ENCODE measurements around the gene SLC26A11.
"Not testable (repeated sequence)": the region's sequence is repeated elsewhere in the genome, so short reads cannot be mapped to it uniquely, and the experiment has no call there.

Gene SLC26A11

DNA sequence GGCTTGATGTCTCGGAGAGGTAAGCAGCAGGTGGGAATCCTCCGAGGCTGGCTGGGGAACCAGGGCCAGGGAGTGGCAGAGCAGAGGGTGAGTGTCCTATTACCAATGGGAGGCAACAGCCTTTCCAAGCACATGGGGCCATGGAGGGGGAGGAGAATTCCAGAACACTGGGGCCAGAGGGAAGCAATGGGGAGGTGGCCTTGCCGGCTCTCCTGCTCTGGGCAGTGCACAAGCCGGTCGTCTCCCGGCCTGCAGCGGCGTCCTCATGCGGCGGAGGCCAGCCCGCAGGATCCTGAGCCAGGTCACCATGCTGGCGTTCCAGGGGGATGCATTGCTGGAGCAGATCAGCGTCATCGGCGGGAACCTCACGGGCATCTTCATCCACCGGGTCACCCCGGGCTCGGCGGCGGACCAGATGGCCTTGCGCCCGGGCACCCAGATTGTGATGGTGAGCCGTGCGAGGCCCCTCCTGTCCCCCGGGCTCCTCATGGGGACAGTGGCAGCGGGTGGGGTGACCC lies 22.0 kb upstream of the SLC26A11 start:
- no peak for FAIRE-seq

- not testable (repeated sequence) for FAIRE-seq
Measured at GRCh38 chr17:80199295-80199694, 20.9 kb upstream of the SLC26A11 start.

DNA sequence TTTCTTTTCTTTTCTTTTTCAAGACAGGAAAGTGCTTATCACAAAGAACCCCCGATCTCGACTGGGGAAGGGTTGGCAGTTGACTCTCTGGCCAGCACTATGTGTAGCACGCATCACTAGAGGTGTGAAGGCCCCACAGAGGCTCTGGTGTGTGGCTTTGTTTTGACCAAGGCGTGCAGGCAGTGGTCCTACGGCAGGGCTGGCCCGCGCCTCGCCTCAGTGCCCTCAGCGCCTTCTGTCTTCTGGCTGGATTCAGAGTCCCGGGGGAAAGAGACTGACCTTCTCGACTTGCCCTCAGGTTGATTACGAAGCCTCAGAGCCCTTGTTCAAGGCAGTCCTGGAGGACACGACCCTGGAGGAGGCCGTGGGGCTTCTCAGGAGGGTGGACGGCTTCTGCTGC lies 18.8 kb upstream of the SLC26A11 start:
- no peak for FAIRE-seq

DNA sequence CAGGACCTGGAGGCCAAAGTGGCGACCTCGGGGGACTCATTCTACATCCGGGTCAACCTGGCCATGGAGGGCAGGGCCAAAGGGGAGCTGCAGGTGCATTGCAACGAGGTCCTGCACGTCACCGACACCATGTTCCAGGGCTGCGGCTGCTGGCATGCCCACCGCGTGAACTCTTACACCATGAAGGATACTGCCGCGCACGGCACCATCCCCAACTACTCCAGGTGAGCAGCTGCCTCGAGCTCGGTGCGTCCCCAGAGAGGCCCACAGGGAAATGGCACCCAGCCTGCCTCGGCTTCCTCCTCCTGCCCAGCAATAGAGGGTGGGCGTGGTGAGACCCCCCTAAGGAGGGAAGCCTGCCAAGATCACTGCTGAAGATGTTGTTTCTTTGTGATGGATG lies 18.0 kb upstream of the SLC26A11 start:
- no peak for FAIRE-seq

DNA sequence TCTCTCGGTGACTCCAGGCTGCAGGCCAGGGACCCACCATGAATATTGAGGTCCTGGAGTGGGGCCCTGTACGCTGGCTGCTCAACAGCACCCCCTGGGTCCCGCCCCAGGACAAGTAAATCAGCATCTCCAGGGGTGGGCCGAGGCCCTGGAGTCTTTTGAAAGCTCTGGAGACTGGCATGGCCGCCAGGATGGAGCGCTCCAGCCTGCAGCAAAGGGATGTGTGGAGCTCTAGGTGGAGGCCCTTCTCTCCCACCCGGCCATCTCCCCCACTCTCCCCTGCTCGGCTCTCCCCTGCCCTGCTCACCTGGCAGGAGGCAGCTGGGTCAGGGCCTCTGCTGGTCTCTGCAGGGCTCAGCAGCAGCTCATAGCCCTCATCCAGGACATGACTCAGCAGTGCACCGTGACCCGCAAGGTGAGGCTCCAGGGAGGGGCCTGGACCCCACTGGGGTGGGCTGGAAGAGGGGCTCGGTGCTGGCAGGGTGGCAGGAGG lies 16.7 kb upstream of the SLC26A11 start:
- FAIRE-seq = no peak

DNA sequence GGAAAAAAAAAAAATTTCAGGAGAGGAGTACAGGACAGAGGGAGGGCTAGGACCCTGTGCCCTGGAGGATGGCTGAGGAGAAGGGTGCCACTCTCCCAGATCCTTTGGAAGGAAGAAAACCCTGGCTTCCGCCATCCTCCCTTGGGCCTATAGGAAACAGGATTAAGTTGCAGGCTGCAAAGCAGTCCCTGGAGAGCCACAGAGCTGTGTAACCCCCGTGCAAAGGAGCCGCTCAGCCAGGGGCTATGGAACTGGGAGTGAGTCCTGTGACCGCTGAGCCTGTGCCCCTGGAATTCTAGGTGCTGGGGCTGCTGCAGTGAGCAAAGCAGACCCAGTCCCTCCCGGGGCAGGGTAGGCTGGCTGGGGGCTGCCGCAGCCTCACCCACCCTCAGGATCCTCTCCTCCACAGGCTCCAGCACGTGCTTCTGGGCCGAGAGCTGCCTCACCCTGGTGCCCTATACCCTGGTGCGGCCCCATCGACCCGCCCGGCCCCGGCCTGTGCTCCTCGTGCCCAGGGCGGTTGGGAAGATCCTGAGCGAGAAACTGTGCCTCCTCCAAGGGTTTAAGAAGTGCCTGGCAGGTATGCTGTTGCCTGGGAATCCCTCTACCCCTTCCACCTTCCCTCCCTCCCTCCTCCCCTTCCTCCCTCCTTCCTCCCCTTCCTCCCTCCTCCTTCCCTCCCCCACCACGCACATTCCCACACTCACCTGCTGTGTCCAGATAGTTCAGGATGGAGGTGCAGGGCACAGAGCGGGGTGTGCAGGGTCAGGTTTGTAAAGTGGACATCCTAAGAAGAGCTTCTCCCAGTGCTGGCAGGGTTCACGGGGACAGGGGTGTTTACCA lies 15.4 kb upstream of the SLC26A11 start:
- no peak for FAIRE-seq

- no peak for FAIRE-seq
Measured at GRCh38 chr17:80205811-80206210, 14.4 kb upstream of the SLC26A11 start.

GRCh38 chr17:80208050-80208449 lies 12.2 kb upstream of the SLC26A11 start:
- FAIRE-seq = no peak

DNA sequence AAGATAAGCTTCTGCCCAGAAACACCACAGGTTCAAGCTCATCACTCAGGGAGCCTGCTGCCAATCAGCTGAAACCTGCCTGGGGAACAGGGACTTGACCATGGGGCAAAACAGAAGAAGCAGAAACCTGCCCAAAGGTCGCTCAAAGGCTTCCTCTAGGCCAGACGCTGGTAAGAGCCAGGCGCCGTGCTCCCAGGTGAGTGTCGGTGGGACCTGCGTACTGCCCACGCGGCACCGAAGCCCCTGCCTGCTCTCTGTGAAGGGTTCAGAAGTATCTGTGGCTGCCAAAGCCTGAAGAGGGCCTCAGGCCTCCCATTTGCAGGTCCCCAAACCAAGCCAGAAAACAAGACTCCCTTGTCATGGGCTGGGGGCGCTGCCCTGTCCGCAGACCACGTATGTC lies 10.5 kb upstream of the SLC26A11 start:
- no peak for FAIRE-seq

DNA sequence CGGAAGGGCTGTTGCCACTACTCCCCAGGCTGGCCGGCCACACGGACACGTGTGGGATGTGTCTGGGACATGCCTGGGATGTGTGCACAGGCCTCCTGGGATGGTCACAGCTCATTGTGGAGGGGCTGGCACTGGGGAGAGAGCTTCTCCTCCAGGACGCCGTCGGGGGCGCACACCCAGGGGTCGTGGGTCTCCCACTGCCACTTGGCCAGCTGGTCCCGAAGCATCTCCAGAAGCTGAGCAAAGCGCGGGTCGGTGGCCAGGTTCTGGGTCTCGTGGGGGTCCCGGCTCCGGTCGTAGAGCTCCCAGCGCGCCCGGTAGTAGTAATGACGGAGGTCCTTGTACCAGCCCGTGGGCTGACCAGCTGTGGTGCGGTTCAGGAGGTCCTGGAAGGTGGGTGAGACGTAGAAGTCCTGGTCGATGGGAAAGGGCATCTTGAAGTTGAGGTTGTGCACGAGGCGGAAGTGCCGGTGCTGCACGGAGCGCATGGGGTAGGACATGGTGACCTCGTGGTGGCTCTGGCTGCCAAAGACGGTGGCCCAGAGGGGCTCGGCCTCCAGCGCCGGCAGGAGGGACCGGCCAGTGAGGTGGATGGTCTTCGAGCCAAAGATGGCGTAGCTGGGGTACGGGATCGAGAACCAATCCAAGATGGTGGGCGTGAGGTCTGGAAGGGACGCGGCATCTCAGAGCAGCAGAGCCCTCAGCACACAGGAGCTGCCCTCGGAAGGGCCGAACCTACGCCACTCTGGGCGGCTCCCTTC lies 9.7 kb upstream of the SLC26A11 start:
- no peak for FAIRE-seq

GRCh38 chr17:80212109-80212508 lies 8.1 kb upstream of the SLC26A11 start:
- FAIRE-seq = no peak

DNA sequence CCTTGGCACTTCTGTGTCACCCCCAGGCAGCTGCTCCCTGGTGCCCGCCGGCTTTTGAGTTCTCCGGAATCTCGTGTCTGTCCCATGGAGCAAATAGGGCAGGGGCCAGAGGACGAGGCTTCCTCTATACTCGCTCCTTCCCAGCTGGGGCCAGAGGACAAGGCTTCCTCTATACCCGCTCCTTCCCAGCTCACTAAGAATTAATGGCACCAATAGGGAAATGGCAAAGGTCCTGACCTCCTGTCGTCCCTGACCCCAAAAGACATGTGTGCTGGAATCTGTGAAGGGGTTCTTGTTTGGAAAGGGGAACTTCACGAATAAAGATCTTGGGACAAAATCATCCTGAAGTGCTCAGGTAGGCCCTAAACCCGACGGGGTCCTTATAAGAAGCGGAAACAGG lies 7.7 kb upstream of the SLC26A11 start:
- no peak for FAIRE-seq

DNA sequence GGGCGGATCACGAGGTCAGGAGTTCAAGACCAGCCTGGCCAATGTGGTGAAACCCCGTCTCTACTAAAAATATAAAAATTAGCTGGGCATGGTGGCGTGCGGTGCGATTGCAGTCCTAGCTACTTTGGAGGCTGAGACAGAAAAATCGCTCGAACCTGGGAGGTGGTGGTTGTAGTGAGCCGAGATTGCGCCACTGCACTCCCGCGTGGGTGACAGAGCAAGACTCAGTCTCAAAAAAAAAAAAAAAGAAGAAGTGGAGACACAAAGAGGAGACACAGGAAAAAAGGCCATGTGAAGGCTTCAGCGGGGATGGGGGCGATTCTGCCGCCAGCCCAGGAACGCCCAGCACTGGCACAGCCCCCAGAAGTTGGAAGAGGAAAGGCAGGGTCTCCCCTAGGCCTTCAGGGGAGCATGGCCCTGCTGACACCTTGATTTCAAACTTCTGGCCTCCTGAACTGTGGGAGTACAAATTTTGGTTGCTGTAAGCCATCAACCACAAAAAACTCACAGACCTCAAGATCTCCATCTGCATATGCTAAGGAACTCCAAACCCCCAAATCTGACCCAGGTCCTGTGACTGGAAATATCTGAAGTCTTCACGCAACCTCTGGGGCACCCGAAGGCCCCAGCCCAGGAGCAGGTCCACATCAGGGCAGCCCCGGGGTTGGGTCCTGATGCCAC lies 7.1 kb upstream of the SLC26A11 start:
- FAIRE-seq = no peak

- FAIRE-seq = no peak
Measured at GRCh38 chr17:80213643-80213975, 6.6 kb upstream of the SLC26A11 start.

GRCh38 chr17:80214012-80214877 lies 6.0 kb upstream of the SLC26A11 start:
- no peak for FAIRE-seq

DNA sequence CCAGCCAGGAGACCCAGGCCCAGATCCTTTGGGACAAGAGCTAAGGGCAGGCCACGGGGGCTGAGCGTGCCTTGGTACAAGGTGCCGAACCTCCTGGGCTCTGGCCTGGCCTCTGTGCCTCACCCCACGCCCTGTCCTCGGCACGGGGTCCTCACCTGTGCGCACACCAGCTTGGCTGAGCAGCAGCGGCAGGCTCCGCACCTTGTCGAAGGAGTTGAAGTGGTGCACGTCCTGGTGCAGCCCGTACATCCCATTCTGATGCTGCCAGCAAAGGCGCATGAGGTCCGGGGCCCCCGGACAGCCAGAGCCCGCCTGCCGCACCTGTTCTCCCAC lies 5.4 kb upstream of the SLC26A11 start:
- no peak for FAIRE-seq

GRCh38 chr17:80216473-80217456 lies 3.5 kb upstream of the SLC26A11 start:
- FAIRE-seq = no peak

DNA sequence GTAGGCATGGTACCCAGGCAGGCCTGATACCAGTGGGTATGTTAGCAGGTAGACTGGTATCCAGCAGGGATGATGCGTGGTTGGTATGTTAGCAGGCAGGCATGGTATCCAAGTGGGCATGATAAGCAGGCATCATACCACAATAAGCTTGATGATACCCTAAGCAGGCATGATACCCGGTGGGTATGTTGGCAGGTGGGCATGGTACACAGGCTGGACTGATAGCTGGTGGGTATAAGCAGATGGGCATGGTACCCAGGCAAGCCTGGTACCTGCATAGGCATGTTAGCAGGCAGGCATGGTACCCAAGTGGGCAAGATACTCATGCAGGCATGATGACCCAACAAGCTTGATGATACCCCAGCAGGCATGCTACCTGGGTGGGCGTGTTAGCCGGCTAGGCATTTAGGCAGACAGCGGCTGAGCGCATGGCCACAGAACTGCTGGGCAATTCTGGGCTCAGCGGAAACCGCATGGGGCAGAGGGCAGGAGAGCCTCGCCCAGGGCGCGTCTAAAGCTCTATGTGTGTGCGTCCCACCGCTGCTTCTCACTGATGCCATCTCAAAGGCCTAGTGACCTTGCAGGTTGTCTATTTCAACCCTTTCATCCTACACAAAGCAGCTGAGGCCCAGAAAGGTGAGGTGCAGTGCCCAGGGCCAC lies 2.4 kb upstream of the SLC26A11 start:
- no peak for FAIRE-seq

DNA sequence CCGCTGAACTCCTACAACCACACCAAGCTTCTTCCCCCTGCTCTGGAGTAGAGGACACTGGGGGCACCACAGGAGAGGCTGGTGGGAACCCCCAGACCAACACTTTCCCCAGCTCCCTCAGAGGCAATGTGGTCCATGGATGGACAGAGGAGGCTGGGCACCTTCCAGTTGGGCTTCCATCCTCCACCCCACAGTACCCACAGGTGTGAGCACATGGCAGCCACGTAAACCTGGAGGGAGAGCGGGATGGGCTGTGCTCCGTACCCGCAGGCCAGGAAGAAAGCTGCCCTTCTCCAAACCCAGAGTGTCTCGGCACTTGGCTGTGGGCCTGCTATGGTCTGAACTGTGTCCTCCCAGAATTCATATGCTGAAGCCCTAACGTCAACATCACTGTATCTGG lies 1.8 kb upstream of the SLC26A11 start:
- no peak for FAIRE-seq

DNA sequence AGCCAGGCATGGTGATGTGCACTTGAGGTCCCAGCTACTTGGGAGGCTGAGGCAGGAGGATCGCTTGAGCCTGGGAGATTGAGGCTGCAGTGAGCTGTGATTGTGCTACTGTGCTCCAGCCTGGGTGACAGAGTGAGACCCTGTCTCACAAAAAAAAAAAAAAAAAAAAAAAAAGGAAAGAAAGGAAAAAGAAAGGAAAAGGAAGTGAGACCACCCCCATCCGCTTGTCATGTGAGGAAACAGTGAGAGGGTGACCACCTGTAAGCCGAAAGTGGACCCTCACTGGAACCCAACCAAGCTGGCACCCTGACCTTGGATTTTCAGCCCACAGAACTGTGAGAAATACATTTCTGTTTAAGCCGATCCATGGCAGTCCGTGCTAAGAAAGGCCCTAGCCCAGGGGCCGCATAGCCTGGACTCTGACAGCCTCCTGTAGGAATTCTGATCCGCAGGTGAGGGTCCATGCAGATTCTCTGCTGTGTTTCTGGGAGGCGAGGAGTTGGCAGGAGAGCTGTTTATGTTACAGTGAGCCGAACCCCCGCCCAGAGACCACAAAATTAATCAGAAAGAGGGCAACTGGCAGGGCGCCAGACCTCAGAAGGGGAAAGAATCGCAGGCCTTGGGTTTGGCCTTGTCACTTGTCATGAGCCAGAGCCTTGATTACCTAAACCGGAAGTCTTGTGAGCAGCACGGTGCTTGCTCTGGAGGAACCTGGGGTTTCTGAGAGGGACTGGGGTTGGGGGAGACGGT lies 1.0 kb upstream of the SLC26A11 start:
- no peak for FAIRE-seq

Data from islet of Langerhans (tissue), 1 donor.